Adrenal gland (tissue), 12 donors: Measurements from ENCODE around the gene RAB6B. TPM values are rescaled to one million over a fixed set of nuclear protein-coding genes. Genes with fewer than 3 reads are reported as not detected.

Experiments
- DNase-seq, 7 donors: peaks; one replicate each; pipeline ENCODE4 v3.0.0-alpha.2; 2019 to 2020
- H3K27ac ChIP-seq, 5 donors: fragments of 200-600 bp; sonication (generic) in 4 of 5; 1 replicate in 3 of 5; 2 replicates in 2 of 5; pipeline versions ENCODE4 v1.5.1 to v1.8.0; 2016 to 2020; ENCODE audit warnings: mild to moderate bottlenecking in 1 of 5
- H3K27me3 ChIP-seq: fragments of 200-600 bp; 2 replicates; pipeline ENCODE4 v1.8.0; 2021
- H3K36me3 ChIP-seq, 2 donors: fragments of 200-600 bp; replicated peaks in 1 of 2; 1 replicate in 1 of 2; 2 replicates in 1 of 2; pipeline versions ENCODE4 v1.5.1 to v1.8.0; 2018 to 2022
- H3K4me1 ChIP-seq, 2 donors: fragments of 200-600 bp; replicated peaks in 1 of 2; 1 replicate in 1 of 2; 2 replicates in 1 of 2; pipeline versions ENCODE4 v1.5.1 to v1.8.0; 2018 to 2021
- H3K4me3 ChIP-seq, 4 donors: fragments of 200-600 bp; sonication (generic) in 3 of 4; one replicate each; pipeline ENCODE4 v1.5.1; 2016 to 2018
- H3K9me3 ChIP-seq, 3 donors: fragments of 200-600 bp; sonication (generic) in 1 of 3; replicated peaks in 1 of 3; 1 replicate in 2 of 3; 2 replicates in 1 of 3; pipeline versions ENCODE4 v1.5.1 to v1.8.0; 2016 to 2021
- POLR2A ChIP-seq, 2 donors: fragments of 450-650 bp; IDR thresholded peaks; one replicate each; pipeline ENCODE4 v1.6.1; 2017; ENCODE audit warnings: antibody characterized with exemption in 2 of 2, mild to moderate bottlenecking in 2 of 2, moderate library complexity in 1 of 2
- WGBS, 4 donors: extraction: QIAGEN DNeasy Blood & Tissue Kit in 2 of 4; methylation state at CpG; one replicate each; pipeline versions ENCODE4 v1.1.5 to v1.1.7; 2013 to 2017; 5-methylcytosine and 5-hydroxymethylcytosine counted together
- intact Hi-C, 2 donors: fragments of 100-400 bp; cut with DNase I; formaldehyde crosslinking; loops; one replicate each; pipeline versions ENCODE4 v1.14.1 to v1.15.0; 2022 to 2023
- polyA plus RNA-seq, 3 donors: library from polyadenylated mRNA; stranded (reverse); fragments of 200-250 nt in 2 of 3; fragments of 350-450 nt in 1 of 3; fragmentation: Illumina TruSeq in 1 of 3; extraction: RNeasy Lipid Tissue Mini Kit (QIAGEN cat#74804) in 1 of 3; gene quantifications; one replicate each; pipeline ENCODE4 v1.2.3, GENCODE V29; 2013 to 2014
- total RNA-seq, 9 donors: library from RNA; depleted of rRNA in 4 of 9; stranded (reverse); fragments of >200 nt in 4 of 9; fragments of 120-200 nt in 1 of 9; fragmentation: NEBNext Ultra II Directional in 1 of 9; extraction: Animal tissue kit (Norgen Biotek cat#: 25700) in 1 of 9; gene quantifications; one replicate each; pipeline versions ENCODE4 v1.1.0 to v1.2.4, GENCODE V29; 2013 to 2023
- TF ChIP-seq, protein P1 (sequence below), 6 experiments: fragments of 450-650 bp in 4 of 6; fragments of 200-600 bp in 2 of 6; sonication (generic) in 1 of 6; IDR thresholded peaks; 1 replicate in 5 of 6; 2 replicates in 1 of 6; pipeline versions ENCODE4 v1.5.1 to v1.8.0; 2016 to 2021; ENCODE audit warnings: antibody characterized with exemption in 6 of 6, mild to moderate bottlenecking in 2 of 6, moderate library complexity in 1 of 6
- donor health status: healthy with polysubstance abuse.
- donor health status: Bipolar disorder and iron deficiency.
- donor health status: DM: yes; HTN: yes; CAD: no.
- donor health status: DM: no; HTN: no; CAD: no.
- donor health status: DM: no; HTN: no; CAD: no.
- donor health status: DM: yes; HTN: yes; CAD: no.

Gene RAB6B
- total and polyA plus RNA-seq, 12 donors: 1.4 to 14.5 (median 4.3) TPM

- intact Hi-C loops: no loop called here
- no peak for TF ChIP-seq POLR2A (IDR thresholded peaks at IDR 0.05)
- TF ChIP-seq, protein P1, sequence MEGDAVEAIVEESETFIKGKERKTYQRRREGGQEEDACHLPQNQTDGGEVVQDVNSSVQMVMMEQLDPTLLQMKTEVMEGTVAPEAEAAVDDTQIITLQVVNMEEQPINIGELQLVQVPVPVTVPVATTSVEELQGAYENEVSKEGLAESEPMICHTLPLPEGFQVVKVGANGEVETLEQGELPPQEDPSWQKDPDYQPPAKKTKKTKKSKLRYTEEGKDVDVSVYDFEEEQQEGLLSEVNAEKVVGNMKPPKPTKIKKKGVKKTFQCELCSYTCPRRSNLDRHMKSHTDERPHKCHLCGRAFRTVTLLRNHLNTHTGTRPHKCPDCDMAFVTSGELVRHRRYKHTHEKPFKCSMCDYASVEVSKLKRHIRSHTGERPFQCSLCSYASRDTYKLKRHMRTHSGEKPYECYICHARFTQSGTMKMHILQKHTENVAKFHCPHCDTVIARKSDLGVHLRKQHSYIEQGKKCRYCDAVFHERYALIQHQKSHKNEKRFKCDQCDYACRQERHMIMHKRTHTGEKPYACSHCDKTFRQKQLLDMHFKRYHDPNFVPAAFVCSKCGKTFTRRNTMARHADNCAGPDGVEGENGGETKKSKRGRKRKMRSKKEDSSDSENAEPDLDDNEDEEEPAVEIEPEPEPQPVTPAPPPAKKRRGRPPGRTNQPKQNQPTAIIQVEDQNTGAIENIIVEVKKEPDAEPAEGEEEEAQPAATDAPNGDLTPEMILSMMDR (IDR thresholded peaks at IDR 0.05): no peak
- Histone ChIP-seq H3K9me3 (no peaks in the 10 kb centered on the region), H3K36me3 (no peaks in the 10 kb centered on the region), H3K4me3 (no peak overlapping the region), H3K27ac (no peak overlapping the region), H3K27me3 (no peaks in the 10 kb centered on the region), H3K4me1 (no peaks in the 10 kb centered on the region)
- no peak for DNase-seq
- WGBS, 4 donors: 77 to 88% (median 79%) methylated on average over 3 of the region's 3 CpGs
These were observed 9.7 kb upstream of the RAB6B start for GRCh38 chr3:133905376-133905775.

GRCh38 chr3:133901847-133902246 lies 6.2 kb upstream of the RAB6B start:
- intact Hi-C loops: no loop called here
- Histone ChIP-seq H3K36me3 (no peaks in the 10 kb centered on the region), H3K9me3 (no peaks in the 10 kb centered on the region), H3K4me1 (no peaks in the 10 kb centered on the region), H3K4me3 (no peak overlapping the region), H3K27me3 (no peaks in the 10 kb centered on the region), H3K27ac (no peak overlapping the region)
- TF ChIP-seq, protein P1 (IDR thresholded peaks at IDR 0.05): no peak
- TF ChIP-seq POLR2A (IDR thresholded peaks at IDR 0.05): no peak
- 79 to 88% (median 84%) methylated on average over 5 of the region's 5 CpGs for WGBS, 4 donors
- no peak for DNase-seq

- H3K9me3 ChIP-seq: no peaks in the 10 kb centered on the region
- no peak for DNase-seq
- 81 to 100% (median 87%) methylated on average over 1 of the region's 1 CpG for WGBS, 4 donors
- H3K27ac ChIP-seq: no peak overlapping the region
- no peaks in the 10 kb centered on the region for H3K36me3 ChIP-seq
- intact Hi-C loops: no loop called here
- no peak overlapping the region for H3K4me3 ChIP-seq
- no peaks in the 10 kb centered on the region for H3K4me1 ChIP-seq
- no peaks in the 10 kb centered on the region for H3K27me3 ChIP-seq
- TF ChIP-seq POLR2A (IDR thresholded peaks at IDR 0.05): no peak
- TF ChIP-seq, protein P1 (IDR thresholded peaks at IDR 0.05): no peak
These were observed 5.4 kb upstream of the RAB6B start for GRCh38 chr3:133901083-133901482.

DNA sequence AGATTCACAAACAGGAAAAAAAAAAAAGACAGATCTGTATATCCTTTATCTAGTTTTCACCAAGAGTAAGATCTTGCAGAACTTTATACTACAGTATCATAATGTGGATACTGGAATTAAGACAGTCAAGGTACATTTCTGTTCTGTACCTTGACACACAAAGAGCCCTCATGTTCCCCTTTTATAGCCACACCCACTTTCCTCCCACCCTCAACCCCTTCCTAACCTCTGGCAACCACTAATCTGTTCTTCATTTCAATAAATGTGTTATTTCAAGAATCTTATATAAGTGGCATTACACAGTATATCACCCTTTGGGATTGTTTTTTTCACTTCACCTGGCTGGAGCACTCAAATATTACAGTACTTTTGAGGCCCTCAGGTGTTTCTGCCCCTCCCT lies 3.6 kb upstream of the RAB6B start:
- no peak for TF ChIP-seq POLR2A (IDR thresholded peaks at IDR 0.05)
- TF ChIP-seq, protein P1 (IDR thresholded peaks at IDR 0.05): no peak
- intact Hi-C loops: no loop called here
- H3K9me3 ChIP-seq: no peaks in the 10 kb centered on the region
- H3K36me3 ChIP-seq: no peaks in the 10 kb centered on the region
- H3K27me3 ChIP-seq: no peaks in the 10 kb centered on the region
- DNase-seq: no peak
- peaks cover 6 to 8% of the 10 kb centered on the region in 2 donors for H3K4me1 ChIP-seq
- no peak overlapping the region for H3K4me3 ChIP-seq
- no peak overlapping the region for H3K27ac ChIP-seq
